SW480 (cell line): ENCODE results near the gene PAQR9.
A peak's percentile ranks its signal among the peaks of the same experiment; 100 is the strongest.
"Not testable (repeated sequence)": the region's sequence is repeated elsewhere in the genome, so short reads cannot be mapped to it uniquely, and the experiment has no call there.

Experiments
- DNase-seq: peaks from one replicate; pipeline ENCODE4 v3.0.0-alpha.2; 2016; ENCODE audit warnings: low spot score

Gene PAQR9, protein sequence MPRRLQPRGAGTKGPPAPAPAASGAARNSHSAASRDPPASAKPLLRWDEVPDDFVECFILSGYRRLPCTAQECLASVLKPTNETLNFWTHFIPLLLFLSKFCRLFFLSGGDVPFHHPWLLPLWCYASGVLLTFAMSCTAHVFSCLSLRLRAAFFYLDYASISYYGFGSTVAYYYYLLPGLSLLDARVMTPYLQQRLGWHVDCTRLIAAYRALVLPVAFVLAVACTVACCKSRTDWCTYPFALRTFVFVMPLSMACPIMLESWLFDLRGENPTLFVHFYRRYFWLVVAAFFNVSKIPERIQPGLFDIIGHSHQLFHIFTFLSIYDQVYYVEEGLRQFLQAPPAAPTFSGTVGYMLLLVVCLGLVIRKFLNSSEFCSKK

DNA sequence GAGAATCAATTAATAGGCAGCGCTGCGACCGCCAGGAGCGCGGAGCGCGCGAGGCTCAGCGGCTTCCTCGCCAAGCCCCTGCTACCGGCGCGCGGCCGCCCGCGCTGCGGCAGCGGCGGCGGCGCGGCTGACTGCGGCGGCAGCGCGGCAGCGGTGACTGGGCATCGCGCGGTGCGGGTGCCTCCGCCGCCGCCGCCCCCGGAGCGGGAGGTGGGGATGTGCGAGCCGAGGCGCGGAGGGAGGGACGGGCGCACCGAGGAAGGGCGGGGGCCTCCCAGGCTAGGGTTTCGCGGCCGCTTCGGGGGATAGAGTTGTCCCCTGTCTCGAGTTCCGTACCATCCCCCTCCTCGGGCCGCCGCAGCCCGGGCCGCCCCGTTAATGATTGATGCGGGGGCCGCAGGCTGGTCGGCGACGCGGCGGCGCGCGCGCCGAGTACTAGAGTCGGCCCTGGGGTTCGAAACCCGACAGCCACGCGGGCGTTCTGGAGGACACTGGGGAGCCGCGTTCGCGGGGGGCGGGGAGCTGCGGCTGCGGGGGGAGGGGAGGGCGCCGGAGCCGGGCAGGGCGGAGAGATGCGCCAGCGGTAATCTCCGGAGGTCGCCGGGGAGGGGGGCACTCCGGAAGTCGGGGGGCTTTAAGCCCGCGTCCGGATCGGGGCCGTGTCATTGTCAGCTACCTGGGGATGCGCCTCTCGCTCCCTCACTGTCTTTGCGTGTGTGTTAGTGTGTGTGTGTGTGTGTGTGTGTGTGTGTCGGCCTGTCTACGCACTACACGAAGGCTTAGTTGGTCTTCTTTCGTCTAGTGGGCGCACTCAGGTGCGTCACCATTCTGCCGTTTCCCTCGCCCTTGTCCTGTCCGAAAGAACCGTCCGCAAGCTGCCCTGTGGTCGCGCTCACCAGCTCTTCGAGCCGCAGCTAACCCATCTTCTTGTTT lies at the start of gene PAQR9:
Gene PAQR9, minus strand, starts transcription at position 159 of the 933 bp plus-strand sequence. CDS start 338 bp downstream, outside the sequence.
- DNase-seq = no peak

DNA sequence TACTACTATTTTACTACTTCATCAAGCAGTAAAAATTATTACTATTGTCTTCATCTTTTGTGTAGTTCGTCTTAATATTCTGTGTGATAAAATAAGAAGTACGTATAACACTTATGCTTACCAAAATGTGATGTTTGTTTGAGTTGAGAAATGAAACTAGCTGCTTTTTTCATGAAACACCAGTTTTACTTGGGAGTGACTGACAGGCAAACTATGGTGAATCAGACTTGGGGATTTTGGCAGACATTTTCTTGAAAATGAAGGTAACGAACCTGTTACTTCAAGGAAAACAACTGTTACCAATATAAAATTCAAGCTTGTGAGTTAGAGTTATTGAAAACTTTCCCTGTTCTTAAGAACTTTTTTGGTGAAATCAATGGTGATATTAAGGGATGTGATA lies 48.2 kb upstream of the PAQR9 start:
- DNase-seq = no peak

DNA sequence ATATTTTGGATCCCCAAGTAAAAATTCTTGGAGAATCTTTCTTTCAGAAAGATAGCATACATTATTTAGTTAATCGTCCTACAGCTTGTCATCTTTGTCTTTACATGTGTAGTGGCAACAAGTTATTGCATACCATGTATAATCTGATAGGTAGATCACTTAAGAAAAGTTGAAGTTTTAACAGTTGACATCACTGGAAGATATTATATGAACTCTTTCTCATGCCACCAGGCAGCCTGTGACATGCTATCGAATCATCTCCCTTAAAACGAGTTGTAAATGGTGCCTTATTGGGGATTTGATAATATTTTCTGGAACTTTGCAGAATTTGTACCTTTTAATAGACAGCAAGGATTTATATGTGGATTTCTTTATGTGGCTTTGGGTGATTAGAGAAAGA lies 46.5 kb upstream of the PAQR9 start:
- no peak for DNase-seq

DNA sequence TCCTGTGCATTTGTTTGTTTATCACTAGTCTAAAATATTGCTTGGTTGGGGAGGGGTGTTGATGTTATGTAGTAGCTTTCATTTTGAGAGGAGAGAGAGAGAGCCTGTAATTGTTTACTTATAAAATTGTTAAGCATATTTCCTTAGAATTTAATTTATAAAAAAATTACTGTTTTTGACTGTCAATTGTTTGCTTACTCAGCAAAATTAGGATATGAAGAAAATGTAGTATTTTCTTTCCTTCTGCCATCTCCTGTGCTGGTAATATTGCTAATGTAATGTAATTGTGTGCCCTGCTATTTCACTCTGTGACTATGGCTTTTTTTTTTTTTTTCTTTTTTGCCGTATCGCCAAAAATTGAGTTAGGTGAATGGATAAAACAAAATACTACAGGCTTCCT lies 41.3 kb upstream of the PAQR9 start:
- DNase-seq = no peak

DNA sequence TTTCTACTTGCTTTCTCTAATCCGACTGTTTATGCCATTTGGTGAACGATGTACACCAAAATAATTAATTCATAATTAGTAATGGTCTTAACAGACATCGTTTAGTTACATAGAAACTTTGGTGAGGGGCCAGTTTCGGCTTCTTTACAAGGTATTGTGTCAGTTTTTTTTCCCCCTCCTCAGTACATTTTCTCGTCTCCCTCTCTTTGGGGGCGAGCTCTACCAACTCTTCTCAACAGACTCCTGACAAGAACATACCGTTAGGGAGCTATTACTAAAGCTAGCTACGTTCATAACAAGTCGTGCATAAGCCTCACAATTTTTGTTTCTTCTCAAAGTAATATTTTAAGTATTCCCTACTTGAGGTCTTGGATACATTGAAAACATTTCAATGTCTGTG lies 39.3 kb upstream of the PAQR9 start:
- DNase-seq = no peak

DNA sequence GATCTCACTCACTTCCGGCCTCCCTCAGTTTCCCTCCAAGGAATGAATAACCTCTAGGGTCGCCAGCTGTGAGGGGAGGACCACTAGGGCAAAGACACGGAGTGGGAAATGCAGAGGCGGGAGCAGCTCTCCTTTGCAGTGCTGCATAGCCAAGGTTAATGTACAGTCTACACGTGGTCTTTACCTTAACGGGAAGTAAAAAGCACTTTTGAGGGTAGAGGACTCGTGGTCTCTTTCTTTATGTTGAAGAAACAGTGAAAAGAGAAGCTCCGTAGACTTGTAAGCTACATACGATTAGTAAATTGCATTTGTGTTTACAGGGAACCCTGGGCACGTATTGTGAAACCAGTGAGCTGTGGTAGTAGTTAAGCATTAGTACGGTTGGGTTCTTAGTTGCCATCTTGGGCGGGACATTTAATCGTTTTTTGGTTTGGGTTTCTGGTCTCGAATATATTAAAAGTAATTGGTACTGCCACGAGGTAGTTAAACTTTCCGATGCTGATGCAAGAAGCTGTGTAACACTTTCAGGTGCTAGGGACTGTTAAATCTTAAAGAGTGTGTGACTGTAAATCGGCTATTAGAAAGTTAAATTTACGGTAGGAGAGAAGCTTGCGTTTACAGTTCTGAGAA lies 38.7 kb upstream of the PAQR9 start:
- peak; percentile 47 for DNase-seq

DNA sequence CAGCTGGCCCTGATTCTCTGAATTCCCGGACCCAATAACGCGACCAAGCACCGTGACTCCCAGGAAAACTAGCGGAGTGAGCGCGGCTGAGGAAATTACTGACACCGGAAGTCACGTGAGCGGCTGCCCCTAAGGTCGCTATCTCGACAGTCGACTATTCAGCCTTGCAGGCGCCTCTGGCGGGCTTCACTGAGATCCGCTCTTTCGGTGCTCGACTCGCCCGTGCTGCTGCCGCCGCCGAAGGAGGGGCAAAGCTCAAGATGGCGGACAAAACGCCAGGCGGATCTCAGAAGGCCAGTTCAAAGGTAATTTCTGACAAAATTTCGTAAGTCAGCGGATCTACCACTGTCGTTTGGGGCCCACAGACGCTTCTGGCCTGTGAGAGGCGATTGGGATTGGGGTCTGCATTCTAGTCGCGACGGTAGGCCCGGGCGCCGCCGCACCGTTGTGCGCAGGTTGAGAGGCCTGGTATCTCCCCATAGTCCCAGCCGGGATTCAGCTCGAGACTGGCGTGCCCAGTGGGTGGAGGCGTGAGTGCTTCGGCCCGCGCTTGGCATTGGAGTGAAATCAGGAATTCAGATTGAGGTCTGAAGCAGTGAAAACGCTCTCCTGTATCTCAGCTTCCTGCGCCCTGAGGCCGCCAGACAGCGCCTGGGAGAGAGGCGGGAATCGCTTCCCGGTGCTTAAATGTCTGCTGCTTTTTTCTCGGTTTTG lies 38.1 kb upstream of the PAQR9 start, which contains the start of gene U2SURP:
Gene U2SURP, plus strand, starts transcription at position 202 of the 714 bp plus-strand sequence. Its CDS starts 59 bp downstream, at position 261.
- peak; percentile 99 for DNase-seq

DNA sequence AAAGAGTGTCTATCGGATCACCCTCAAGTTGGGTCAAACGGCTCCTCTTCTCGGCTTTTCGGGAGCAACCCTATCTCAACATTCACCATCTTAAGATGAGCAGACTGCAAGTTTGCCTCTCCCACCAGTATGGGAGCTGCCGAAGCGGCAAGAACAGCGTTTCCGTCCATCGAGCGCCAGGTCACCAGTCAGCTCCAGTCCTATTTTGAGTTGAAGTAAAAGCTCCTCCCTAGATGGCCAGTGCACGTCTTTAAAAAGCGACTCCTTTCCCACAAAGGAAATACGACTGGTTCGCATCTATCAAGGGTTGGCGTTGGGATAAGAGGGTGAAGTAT lies 37.5 kb upstream of the PAQR9 start:
- DNase-seq = no peak

DNA sequence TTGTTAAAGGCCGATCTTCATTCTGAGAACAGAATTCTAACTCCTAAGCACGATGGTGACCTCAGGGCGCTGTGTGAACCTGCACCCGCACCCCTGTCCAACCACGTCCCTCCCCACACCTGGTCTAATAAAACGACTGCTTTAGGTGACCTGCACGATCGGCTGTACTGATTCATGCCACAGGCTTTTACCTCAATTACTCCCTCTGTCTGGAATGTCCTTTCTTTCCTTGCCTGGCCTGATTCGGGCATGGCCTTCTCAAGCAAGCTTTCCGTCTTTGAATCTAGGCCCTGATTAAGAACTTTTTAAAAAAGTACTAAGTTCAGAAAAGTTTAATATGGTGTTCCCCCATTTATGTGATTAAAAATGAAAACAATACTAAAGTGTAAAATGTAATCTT lies 37.1 kb upstream of the PAQR9 start:
- peak; percentile 87 for DNase-seq

DNA sequence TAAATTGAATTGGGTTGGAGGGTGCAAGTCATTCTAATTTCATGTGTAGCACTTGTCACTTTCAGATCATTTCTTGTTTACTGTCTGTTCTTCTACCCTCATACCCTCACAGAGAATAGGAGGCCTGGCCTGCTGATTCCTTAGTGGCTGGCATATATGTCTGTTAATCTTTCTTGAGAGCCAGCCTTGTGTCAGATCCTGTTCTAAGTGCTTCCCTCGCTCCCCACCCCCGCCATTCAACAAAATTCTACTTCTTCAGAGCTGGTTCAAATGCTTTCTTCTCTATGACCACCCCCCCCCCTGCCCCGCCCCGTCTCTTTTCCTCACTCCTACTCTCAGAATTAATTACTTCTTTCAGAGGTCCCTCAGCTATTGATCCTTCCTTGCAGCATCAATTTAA lies 36.4 kb upstream of the PAQR9 start:
- no peak for DNase-seq

DNA sequence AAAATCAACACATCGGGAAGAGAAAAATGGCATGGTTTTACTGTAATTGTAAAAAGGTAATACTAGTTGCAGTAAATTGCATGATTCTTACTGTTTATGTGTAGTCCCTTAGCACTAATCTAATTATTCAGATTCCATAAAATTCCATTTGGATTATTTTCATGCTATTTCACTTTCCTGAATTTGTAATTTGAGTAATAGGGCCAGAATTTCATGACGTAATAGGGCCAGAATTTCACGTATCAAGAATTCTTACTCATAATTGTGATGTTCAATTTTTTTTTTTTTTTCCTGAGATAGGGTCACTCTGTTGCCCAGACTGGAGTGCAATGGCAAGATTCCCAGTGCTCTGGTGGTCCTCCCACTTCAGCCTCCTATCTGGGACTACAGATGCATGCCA lies 35.0 kb upstream of the PAQR9 start:
- no peak for DNase-seq

DNA sequence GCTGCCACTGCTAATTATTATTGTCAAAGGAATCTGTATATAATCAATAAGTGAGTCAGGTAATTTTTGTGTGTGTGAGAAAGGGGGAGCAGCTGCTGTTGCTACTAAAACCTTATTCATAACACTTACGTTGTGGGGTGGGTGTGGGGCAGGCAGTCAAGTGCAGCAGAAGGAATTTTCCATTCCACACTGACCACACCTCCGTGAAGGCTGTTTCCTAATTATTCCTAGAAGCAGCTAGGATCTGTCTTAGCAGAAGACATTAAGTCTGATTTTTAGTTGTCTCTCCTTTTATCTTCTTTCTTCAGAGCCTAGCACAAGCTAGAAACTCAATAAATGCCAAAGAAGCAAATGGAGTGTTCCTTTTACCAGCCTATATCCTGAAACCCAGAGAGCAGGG lies 33.9 kb upstream of the PAQR9 start:
- no peak for DNase-seq

DNA sequence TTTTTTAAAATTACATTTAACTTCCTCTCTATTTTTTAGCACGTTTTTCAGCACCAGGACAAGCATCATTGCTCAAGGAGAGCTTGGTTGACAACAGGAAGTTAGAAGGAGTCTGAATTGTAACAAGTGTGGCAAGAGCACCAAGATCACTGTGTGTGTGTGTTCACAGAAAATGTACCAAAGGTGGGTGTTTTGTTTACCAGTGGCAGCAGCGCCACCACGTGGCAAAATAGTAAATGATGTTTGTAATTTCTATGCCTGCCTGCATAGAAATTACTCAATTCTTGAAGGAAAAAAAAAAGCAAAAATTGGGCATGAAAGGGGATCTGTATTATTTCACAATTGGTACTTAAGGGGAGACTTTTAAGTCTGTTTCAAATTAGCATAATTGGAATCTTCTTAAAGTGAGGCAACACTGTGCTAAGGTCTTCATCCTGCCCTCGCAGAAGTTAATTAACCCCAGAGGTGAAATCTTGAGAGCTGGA lies 30.5 kb upstream of the PAQR9 start:
- DNase-seq = peak; percentile 66

DNA sequence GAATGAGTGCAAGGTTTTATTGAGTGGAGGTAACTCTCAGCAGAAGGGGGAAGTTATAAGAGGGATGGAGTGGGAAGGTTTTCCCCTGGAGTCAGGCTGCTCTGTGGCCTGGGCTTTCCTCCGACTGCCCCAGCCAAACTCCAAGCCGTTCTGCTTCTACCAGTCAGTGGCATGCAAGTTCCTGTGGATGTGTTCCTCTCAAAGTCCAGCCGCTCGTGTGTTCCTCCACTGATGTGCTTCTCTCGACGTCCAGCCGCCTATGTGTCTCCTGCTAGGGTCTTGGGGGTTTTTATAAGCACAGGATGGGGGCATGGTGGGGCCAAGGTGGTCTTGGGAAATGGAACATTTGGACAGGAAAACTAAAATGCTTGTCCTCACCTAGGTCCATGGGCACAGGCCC lies 28.8 kb upstream of the PAQR9 start:
- no peak for DNase-seq

DNA sequence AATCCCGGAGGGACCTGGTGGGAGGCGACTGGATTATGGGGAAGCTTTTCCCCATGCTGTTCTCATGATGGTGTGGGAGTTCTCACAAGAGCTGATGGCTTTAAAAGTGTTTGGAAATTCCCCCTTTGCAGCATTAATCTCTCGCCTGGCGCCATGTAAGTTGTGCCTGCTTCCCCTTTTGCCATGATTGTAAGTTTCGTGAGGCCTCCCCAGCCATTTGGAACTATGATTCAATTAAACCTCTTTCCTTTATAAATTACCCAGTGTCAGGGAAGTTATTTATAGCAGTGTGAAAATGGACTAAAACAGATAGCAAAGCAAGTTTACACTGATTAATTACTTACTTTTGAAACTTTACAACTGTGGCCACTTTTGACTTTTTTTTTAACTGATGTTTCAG lies 27.2 kb upstream of the PAQR9 start:
- no peak for DNase-seq

DNA sequence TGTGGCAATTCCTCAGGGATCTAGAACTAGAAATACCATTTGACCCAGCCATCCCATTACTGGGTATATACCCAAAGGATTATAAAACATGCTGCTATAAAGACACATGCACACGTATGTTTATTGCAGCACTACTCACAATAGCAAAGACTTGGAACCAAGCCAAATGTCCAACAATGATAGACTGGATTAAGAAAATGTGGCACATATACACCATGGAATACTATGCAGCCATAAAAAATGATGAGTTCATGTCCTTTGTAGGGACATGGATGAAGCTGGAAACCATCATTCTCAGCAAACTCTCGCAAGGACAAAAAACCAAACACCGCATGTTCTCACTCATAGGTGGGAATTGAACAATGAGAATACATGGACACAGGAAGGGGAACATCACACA lies 25.4 kb upstream of the PAQR9 start:
- DNase-seq = not testable (repeated sequence)

DNA sequence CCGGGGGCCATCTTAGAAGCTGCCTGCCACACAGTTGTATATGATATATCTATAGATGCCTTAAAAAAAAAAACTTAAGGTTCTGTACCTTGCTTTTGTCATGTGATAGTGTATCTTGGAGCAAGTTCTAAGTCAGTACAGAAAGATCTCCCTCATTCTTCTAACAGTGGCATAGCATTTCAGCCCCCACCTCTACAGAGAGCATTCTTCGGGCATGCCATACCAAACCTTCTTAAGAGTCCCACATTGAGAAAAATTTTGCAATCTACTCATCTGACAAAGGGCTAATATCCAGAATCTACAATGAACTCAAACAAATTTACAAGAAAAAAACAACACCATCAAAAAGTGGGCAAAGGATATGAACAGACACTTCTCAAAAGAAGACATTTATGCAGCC lies 24.7 kb upstream of the PAQR9 start:
- not testable (repeated sequence) for DNase-seq

DNA sequence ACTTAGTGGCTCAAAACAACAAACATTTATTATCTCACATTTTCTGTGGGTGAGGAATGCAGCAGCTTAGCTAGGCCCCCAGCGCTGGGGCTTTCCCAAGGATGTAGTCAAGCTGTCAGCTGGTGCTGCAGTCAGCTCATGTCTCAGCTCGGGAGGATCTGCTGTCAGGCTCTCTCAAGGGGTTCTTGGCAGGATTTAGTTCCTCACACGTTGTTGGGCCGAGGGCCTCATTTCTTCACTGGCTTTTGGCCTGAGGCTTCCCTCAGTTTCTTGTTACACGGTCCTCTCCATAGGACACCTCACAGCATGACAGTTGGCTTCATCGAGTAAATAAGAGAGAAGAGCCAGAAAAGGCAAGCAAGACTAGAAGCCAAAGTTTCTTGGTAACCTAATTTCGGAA lies 24.2 kb upstream of the PAQR9 start:
- no peak for DNase-seq

DNA sequence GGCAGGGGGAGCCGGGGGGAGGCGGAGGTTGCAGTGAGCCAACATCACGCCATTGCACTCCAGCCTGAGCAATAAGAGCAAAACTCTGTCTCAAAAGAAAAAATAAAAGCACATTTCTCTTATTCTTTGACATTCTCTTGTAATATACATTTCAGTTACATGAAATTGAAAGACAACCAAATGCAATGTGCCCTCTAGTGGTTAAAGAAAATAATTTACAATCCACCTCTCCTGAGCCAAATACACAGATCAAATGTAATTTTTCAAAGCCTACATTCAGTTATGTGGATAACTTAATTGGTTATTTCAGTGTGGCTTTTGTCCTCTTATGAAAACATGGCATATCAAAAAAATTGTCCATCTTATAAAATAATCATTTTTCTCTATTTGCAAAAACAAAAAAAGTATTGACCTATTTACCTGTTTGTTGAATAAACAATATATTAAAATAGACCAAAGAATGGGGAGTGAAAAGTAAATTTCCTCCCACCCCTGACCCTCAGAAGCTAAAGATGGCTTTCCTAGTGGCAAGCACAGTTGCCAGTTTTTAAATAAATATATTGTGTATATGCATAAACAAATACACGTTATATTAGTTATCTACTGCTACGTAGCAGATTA lies 23.7 kb upstream of the PAQR9 start:
- DNase-seq = peak; percentile 57

DNA sequence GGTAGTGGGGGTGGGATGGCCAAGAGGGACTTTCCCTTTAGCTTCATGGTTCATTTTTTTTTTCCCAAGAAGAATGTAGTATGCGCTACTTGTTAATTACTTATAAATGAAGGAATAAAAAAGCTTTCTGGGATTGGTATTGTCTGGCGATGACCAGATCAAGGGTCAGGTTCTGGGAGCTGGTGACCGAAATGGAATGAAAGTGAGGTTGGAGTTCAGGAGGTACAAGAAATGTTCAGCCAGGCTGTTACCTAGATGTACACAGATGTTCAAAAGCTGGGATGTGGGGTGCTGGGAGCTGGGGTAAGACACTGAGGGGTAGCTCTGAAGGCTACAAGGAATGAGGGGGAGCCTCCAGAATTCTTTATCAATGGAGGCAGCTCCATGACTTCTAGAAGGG lies 20.8 kb upstream of the PAQR9 start:
- DNase-seq = no peak

DNA sequence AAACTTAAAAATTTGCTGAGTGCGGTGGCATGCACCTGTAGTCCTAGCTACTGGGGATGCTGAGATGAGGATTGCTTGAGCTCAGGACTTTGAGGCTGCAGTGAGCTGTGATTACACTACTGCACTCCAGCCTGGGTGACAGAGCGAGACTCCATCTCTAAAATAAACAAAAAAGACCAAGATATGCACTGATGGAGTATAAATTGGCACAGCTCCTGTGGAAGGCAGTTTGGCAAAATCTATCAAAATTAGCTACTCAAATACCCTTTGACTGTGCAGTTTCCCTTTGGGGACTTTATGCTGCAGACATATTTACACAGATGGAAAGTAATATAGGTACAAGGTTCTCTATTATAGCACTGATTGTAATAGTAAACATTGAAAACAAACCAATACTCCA lies 19.8 kb upstream of the PAQR9 start:
- DNase-seq = no peak
